Measurements from ENCODE around the gene BCL7A. TPM values are rescaled to one million over a fixed set of nuclear protein-coding genes. Genes with fewer than 3 reads are reported as not detected.

BCL7A gene
- total and polyA plus RNA-seq, 9 of the 15 experiments (the other 6 are each of a cell fraction or from before 2014, with no cell fraction given) = 0.25 to 21.9 (median 14.9) TPM

DNA sequence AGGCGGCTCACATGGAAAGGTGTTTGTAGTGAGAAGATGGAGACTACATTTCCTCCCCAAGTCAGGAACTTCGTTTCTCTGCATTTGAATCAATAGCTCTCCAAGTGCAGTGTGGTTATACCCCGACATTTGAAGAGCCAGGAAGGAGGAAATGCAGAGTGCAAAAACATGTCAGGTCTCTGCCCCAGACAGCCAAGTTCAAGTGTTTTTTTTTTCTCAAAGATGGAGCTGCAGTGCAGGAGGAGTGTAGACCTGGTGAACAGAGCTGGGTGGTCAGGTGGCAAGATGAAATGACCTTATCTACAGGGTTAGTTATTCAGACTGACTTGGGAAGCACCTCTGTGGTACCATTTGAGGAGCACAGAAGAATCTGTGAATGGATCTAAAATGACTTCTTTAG lies 78.2 kb downstream of the BCL7A start:
- FAIRE-seq (no peak), DNase-seq (ENCODE audit: extremely low read depth in 1 of 4, low spot score in 3 of 4) (no peak), ATAC-seq (no peak)
- Histone ChIP-seq H3K4me1 (replicated peaks in 1 of 2; ENCODE audit: control insufficient read depth in 2 of 2, insufficient read depth in 2 of 2, low read length in 2 of 2) (peaks cover 39 to 52% of the 10 kb centered on the region in 2 experiments), H3K9ac (ENCODE audit: insufficient read depth in 1 of 2, low read depth in 2 of 2, low read length in 2 of 2) (no peak overlapping the region; a peak in 1 of 4 replicates), H3K9me3 (replicated peaks; ENCODE audit: control insufficient read depth, insufficient read depth, low read depth, low read length) (0 out of 2 replicates have a peak, but pooled peaks cover 2% of the 10 kb centered on the region), H3K27ac (ENCODE audit: extremely low read depth, low read depth, low read length) (no peak overlapping the region), H3K9me1 (ENCODE audit: control insufficient read depth, insufficient read depth, low read length) (peaks cover 2% of the 10 kb centered on the region), H3K27me3 (ENCODE audit: control insufficient read depth in 2 of 2, insufficient read depth in 2 of 2, low read length in 2 of 2) (no peaks in the 10 kb centered on the region), H3K36me3 (ENCODE audit: control insufficient read depth, insufficient read depth, low read length) (peaks cover 34% of the 10 kb centered on the region; the same call in 2 of the 3 replicates), H2AFZ (ENCODE audit: low read depth, low read length) (no peak overlapping the region), H3K79me2 (ENCODE audit: control insufficient read depth, insufficient read depth, low read length) (peaks cover 96% of the 10 kb centered on the region), H4K20me1 (replicated peaks; ENCODE audit: control insufficient read depth, insufficient read depth, low read length) (peaks cover 8% of the 10 kb centered on the region), H3K4me3 (no peak overlapping the region), H3K4me2 (ENCODE audit: insufficient read depth, low read length) (peak overlapping the region; percentile 30)
- CTCF ChIA-PET (ENCODE audit: low intra/inter-chr PET ratio) = no interaction called here
- intact Hi-C loops (cut with micrococcal nuclease) = loop anchor here (2.0 kb wide), 2 partner anchors 19 to 35 kb away; no protein-coding TSS in a partner anchor
- TF ChIP-seq PTRF (tag; IDR thresholded peaks at IDR 0.05) = no peak
- TF ChIP-seq CBFA2T2 (conservative IDR thresholded peaks at IDR 0.05) = no peak
- TF ChIP-seq TGIF2 (CRISPR knock-in tag; IDR thresholded peaks at IDR 0.05) = no peak
- no peak for TF ChIP-seq BRD9 (IDR thresholded peaks at IDR 0.05; ENCODE audit: low read depth, partially characterized antibody)
- TF ChIP-seq U2AF1 (optimal IDR thresholded peaks at IDR 0.05; ENCODE audit: low read depth, low read length) = no peak
- no peak for TF ChIP-seq MEIS2 (IDR thresholded peaks at IDR 0.05; ENCODE audit: partially characterized antibody)
- TF ChIP-seq ZNF830 (CRISPR knock-in tag; IDR thresholded peaks at IDR 0.05) = no peak
- TF ChIP-seq, protein P1, sequence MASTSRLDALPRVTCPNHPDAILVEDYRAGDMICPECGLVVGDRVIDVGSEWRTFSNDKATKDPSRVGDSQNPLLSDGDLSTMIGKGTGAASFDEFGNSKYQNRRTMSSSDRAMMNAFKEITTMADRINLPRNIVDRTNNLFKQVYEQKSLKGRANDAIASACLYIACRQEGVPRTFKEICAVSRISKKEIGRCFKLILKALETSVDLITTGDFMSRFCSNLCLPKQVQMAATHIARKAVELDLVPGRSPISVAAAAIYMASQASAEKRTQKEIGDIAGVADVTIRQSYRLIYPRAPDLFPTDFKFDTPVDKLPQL (IDR thresholded peaks at IDR 0.05; ENCODE audit: extremely low read depth, insufficient read length) = no peak
- no peak for TF ChIP-seq CBX3 (IDR thresholded peaks at IDR 0.05; ENCODE audit: borderline replicate concordance in 1 of 2, low read length in 2 of 2)
- no peak for TF ChIP-seq ZNF785 (CRISPR knock-in tag; IDR thresholded peaks at IDR 0.05)
- no peak for TF ChIP-seq CBFB (CRISPR knock-in tag; IDR thresholded peaks at IDR 0.05)
- BruUV-seq (replicated peaks) = no TSS peak
- in situ Hi-C loops (cut with MboI) = no loop called here
- POLR2A ChIA-PET = interaction anchor here (0.6 to 1.1 kb wide), 3 partner anchors 11 to 16 kb away, joined by 3 to 6 read pairs (median 5); no protein-coding TSS in a partner anchor
- WGBS (ENCODE audit: insufficient coverage, low coverage, missing lambda C conversion rate) = 40% methylated on average over 3 of the region's 3 CpGs
